HEK293T (cell line): ENCODE results near the gene MS4A4E.

Experiments
- BHLHE40 ChIP-seq: fragments of 450-650 bp; IDR thresholded peaks from 2 replicates; pipeline ENCODE4 v1.6.1; 2016; ENCODE audit warnings: mild to moderate bottlenecking, moderate library complexity, borderline replicate concordance
- FOXM1 ChIP-seq: fragments of 450-650 bp; IDR thresholded peaks from 2 replicates; pipeline ENCODE4 v1.6.1; 2017; ENCODE audit warnings: mild to moderate bottlenecking, borderline replicate concordance

DNA sequence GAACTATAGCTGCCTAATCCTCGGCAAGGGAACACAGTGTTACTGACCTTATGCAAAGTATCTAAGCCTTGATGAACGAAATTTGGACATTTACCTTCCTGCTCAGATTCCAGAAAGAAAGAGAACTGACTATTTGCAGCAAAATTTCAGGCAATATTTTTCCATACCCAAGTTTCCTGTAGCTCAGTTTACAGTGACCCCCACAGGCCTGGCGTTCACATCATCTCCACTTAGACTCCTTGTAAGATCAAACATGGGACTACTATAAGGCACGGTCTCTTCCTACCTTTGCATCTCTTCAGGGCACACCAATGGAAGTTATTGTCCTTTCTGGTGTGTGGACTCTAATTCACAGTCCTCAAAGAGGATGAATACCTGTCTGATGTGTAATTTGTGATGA is 81.2 kb downstream of the MS4A4E start:
- no peak for TF ChIP-seq BHLHE40
- TF ChIP-seq FOXM1 = no peak
